Thymus (tissue), 14 donors: Measurements from ENCODE around the gene CGN. TPM values are rescaled to one million over a fixed set of nuclear protein-coding genes. Genes with fewer than 3 reads are reported as not detected.

Experiments
- DNase-seq, 9 donors: peaks; one replicate each; pipeline ENCODE4 v3.0.0-alpha.2; 2013; ENCODE audit warnings: low spot score in 9 of 9, low read depth in 6 of 9, missing footprints in 1 of 9
- H3K27ac ChIP-seq, 2 donors: one replicate each; pipeline ENCODE4 v1.5.1; 2013; ENCODE audit warnings: control low read depth in 1 of 2, low read depth in 1 of 2, low read length in 1 of 2, mild to moderate bottlenecking in 1 of 2, moderate library complexity in 1 of 2
- H3K27me3 ChIP-seq, 2 donors: one replicate each; pipeline ENCODE4 v1.5.1; 2013; ENCODE audit warnings: low read length in 1 of 2; ENCODE audit not compliant: control insufficient read depth in 2 of 2, insufficient read depth in 1 of 2
- H3K36me3 ChIP-seq, 2 donors: one replicate each; pipeline ENCODE4 v1.5.1; 2013; ENCODE audit warnings: low read length in 1 of 2, mild to moderate bottlenecking in 1 of 2, moderate library complexity in 1 of 2; ENCODE audit not compliant: control insufficient read depth in 2 of 2, insufficient read depth in 2 of 2
- H3K4me1 ChIP-seq, 2 donors: one replicate each; pipeline ENCODE4 v1.5.1; 2013; ENCODE audit warnings: low read length in 2 of 2; ENCODE audit not compliant: control insufficient read depth in 2 of 2, insufficient read depth in 2 of 2
- H3K4me3 ChIP-seq, 2 donors: one replicate each; pipeline ENCODE4 v1.5.1; 2013; ENCODE audit warnings: low read length in 2 of 2, control low read depth in 1 of 2, mild to moderate bottlenecking in 1 of 2
- H3K9me3 ChIP-seq, 2 donors: one replicate each; pipeline ENCODE4 v1.5.1; 2013; ENCODE audit warnings: low read length in 1 of 2, mild to moderate bottlenecking in 1 of 2; ENCODE audit not compliant: control insufficient read depth in 2 of 2, insufficient read depth in 1 of 2
- WGBS: extraction: QIAGEN DNeasy Blood & Tissue Kit; methylation state at CpG from one replicate; pipeline ENCODE4 v1.1.7; 2013; 5-methylcytosine and 5-hydroxymethylcytosine counted together
- long read RNA-seq, 10 donors: transcript quantifications; one replicate each; lab custom pipeline, GENCODE V29; 2026
- polyA plus RNA-seq: library from polyadenylated mRNA; stranded (reverse); fragments of 200-250 nt; gene quantifications from one replicate; pipeline ENCODE4 v1.2.3, GENCODE V29; 2013
- total RNA-seq: library from RNA; stranded (reverse); fragments of 120-200 nt; gene quantifications from one replicate; pipeline ENCODE4 v1.2.4, GENCODE V29; 2013
- donor health status: healthy.

The CGN gene, protein sequence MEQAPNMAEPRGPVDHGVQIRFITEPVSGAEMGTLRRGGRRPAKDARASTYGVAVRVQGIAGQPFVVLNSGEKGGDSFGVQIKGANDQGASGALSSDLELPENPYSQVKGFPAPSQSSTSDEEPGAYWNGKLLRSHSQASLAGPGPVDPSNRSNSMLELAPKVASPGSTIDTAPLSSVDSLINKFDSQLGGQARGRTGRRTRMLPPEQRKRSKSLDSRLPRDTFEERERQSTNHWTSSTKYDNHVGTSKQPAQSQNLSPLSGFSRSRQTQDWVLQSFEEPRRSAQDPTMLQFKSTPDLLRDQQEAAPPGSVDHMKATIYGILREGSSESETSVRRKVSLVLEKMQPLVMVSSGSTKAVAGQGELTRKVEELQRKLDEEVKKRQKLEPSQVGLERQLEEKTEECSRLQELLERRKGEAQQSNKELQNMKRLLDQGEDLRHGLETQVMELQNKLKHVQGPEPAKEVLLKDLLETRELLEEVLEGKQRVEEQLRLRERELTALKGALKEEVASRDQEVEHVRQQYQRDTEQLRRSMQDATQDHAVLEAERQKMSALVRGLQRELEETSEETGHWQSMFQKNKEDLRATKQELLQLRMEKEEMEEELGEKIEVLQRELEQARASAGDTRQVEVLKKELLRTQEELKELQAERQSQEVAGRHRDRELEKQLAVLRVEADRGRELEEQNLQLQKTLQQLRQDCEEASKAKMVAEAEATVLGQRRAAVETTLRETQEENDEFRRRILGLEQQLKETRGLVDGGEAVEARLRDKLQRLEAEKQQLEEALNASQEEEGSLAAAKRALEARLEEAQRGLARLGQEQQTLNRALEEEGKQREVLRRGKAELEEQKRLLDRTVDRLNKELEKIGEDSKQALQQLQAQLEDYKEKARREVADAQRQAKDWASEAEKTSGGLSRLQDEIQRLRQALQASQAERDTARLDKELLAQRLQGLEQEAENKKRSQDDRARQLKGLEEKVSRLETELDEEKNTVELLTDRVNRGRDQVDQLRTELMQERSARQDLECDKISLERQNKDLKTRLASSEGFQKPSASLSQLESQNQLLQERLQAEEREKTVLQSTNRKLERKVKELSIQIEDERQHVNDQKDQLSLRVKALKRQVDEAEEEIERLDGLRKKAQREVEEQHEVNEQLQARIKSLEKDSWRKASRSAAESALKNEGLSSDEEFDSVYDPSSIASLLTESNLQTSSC
- total RNA-seq, result 0.90 TPM
- polyA plus RNA-seq, result 2.8 TPM
- long read RNA-seq, donor 1, result 0 reads
- long read RNA-seq, donor 2, full-length matches to known transcripts, result 1 of 1 reads
- long read RNA-seq, donor 2, partial matches to known transcripts, result 0 of 1 reads
- long read RNA-seq, donor 2, other reads (novel, unspliced or antisense), result 0 of 1 reads
- long read RNA-seq, donor 3, result 0 reads
- long read RNA-seq, donor 4, result 0 reads
- long read RNA-seq, donor 5, result 0 reads
- long read RNA-seq, donor 6, full-length matches to known transcripts, result 1 of 1 reads
- long read RNA-seq, donor 6, partial matches to known transcripts, result 0 of 1 reads
- long read RNA-seq, donor 6, other reads (novel, unspliced or antisense), result 0 of 1 reads
- long read RNA-seq, donor 7, result 0 reads
- long read RNA-seq, donor 8, result 0 reads
- long read RNA-seq, donor 9, result 0 reads
- long read RNA-seq, donor 10, result 0 reads

DNA sequence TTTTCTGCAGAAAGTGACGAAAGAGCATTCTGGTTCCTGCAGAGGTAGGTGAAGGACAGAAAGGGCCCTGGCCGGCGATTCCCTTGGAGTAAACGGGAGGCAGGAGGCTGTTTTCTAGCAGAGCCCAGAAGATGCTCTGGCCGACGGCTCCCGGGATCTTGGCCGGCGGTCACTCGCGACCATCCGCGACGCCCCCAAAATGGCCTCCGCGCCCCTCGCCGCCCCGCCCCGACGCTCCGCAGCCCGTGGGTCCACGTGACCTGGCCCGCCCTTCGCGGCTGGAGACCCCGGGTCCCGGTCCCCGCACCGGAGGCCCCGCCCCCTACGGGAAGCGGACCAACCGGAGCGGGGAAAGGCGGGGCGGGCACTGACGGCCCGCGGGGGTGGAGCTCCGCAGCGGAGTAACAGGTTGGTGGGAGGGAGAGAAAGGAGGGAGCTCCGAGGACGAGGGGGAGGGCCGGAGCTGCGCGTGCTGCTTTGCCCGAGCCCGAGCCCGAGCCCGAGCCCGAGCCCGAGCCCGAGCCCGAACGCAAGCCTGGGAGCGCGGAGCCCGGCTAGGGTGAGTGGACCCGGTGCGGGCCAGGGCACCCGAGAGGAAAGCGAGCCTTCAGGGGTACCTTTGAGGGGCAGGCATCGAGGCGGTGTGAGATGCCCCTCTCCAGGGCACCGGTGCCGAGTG is at the start of gene CGN:
TSS of gene CGN (plus strand) at position 431 of the 679 bp plus-strand sequence. CDS start 7,133 bp downstream, outside the sequence.
- Histone ChIP-seq H3K9me3 (no peaks in the 10 kb centered on the region), H3K4me1 (peaks cover 13 to 35% of the 10 kb centered on the region in 2 donors), H3K4me3 (peak within 1 kb of the TSS; percentile 70 to 81), H3K36me3 (no peaks in the 10 kb centered on the region), H3K27ac (peak within 1 kb of the TSS in 1 of 2 donors; percentile 36), H3K27me3 (peaks cover 0 to 28% of the 10 kb centered on the region in 2 donors)
- peak in 8 of 9 donors; percentile 75 to 94 (median 87) for DNase-seq
- under 1% methylated on average over 68 of the region's 68 CpGs for WGBS

DNA sequence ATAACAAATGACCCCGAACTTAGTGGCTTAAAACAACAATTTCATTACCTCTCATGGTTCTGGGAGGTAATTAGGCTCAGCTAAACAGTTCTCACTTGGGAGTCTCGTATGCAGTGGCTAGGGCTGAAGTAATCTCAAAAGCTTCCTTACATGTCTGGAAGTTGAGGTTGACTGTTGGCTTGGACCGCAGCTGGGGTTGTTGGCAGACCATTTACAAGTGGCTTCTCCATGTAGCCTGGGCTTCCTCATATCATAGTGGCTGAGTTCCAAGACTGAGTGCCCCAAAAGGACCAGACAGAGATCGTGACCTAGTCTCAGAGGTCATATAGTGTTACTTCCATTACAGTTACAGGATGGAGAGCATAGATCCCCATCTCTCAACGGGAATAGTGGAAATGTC is 49.5 kb upstream of the CGN start:
- no peaks in the 10 kb centered on the region for H3K9me3 ChIP-seq
- no peak for DNase-seq
- peaks cover 0 to 12% of the 10 kb centered on the region in 2 donors for H3K27me3 ChIP-seq
- H3K36me3 ChIP-seq, result no peaks in the 10 kb centered on the region
- peaks cover 9 to 11% of the 10 kb centered on the region in 2 donors for H3K4me1 ChIP-seq
- 94% methylated on average over 5 of the region's 5 CpGs for WGBS
- H3K4me3 ChIP-seq, result no peak overlapping the region
- H3K27ac ChIP-seq, result no peak overlapping the region

DNA sequence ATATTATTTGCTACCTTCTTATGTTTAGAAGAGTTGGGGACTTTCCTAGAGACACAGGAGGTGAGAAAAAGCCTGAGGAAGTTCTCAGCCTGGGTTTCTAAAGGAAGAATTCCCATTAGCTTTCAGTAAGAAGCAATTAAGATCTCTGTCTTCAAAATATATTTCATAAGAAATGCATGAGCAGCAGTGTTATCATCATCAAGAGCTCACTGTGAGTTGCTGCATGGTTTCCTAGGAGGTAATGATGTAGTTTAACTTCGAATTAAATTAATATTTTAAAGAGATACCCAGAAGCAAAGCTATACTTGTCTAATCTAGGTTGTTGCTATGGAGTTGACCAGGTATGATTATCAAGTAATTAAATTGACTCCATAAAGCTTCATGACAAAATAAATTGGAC is 46.2 kb upstream of the CGN start:
- Histone ChIP-seq H3K27me3 (peaks cover 0 to 12% of the 10 kb centered on the region in 2 donors), H3K4me3 (no peak overlapping the region), H3K4me1 (no peaks in the 10 kb centered on the region), H3K36me3 (no peaks in the 10 kb centered on the region), H3K27ac (no peak overlapping the region), H3K9me3 (no peaks in the 10 kb centered on the region)
- 67% methylated on average over 1 of the region's 1 CpG for WGBS
- no peak for DNase-seq

DNA sequence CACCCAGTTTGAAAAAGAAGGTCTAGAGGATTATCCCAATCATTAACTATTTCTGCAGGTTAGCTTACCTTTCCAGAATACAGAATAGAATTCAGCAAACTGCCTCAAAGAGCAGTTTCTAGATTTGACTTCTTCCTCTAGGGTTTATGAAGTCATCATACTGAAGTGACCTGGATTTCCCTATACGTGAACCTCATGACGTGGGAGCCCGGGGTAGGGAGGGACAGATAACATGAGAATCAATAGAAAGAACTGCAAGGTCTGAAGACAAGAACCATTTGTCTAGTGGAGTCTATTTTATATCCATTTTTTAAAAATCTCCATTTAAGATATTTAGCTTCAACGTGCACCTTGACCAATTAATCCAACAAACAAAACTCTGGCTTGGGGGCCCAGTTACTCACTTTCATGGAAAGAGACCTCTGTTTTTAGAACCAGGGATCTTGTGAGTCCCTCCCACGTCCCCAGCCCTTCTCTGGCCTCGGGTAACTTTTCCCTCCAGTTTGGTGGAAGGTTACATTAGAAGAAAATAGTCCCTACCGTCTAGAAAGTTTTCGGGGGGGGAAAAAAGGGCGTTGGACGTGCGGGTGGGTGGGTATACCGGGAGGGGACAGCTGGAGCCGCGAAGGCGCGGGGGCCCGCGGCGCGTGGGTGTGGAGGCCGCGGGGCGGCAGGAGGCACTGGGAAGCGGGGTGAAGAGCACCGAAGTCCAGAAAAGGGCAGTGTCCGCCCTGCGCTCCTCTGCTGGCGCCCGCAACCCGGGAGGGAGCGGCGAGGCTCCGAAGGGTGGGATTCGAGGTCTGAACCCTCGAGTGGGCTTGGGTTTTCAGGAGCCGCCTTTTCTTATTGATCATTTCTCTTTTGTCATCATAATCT is 38.1 kb upstream of the CGN start:
- Histone ChIP-seq H3K27me3 (peaks cover 0 to 3% of the 10 kb centered on the region in 2 donors), H3K27ac (peak overlapping the region in 1 of 2 donors; percentile 31), H3K4me3 (peak overlapping the region; percentile 42 to 66), H3K4me1 (peaks cover 6 to 10% of the 10 kb centered on the region in 2 donors), H3K36me3 (no peaks in the 10 kb centered on the region), H3K9me3 (no peaks in the 10 kb centered on the region)
- 13% methylated on average over 36 of the region's 36 CpGs for WGBS
- peak in 2 of 9 donors; percentile 22 to 52 for DNase-seq

DNA sequence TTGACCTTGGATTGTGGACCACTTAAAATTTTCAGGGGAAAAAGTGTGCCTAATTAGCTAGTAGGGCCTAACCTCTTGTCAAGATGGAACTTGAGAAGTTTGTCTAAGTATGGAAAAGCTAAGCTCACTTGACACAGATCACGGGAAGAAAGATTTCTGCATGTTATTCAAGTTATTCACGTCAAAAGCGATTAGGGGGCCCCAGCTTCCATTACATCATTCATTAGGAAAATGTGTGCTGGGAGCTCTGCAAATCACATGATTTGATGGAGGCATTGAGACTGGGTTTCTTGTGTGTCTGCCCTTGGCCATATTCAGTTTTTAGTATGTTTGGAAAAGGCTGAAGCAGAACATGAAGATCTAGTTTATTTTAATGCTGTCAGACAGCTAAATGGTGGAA is 36.4 kb upstream of the CGN start:
- Histone ChIP-seq H3K4me1 (peaks cover 6 to 10% of the 10 kb centered on the region in 2 donors), H3K9me3 (no peaks in the 10 kb centered on the region), H3K4me3 (no peak overlapping the region), H3K27me3 (peaks cover 0 to 3% of the 10 kb centered on the region in 2 donors), H3K27ac (no peak overlapping the region), H3K36me3 (no peaks in the 10 kb centered on the region)
- WGBS, result 93% methylated on average over 3 of the region's 3 CpGs
- DNase-seq, result no peak

DNA sequence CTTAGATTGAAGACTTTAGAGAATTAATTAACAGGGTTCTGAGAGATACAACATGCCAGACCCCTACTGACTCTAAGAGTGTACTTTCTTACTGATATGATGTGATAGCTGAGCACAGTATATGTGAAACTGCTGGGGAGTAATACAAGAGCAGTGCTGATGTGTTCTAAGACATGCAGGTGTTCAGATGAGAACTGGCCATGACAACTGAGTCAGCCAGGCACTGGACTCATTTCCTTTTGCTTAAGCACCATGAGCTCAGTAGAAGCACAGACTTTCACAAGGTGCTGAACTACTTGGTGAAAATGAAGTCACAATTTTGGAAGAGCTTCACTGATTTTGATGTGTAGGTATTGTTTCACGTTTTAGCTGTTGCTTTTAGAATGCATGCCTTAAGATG is 36.0 kb upstream of the CGN start:
- Histone ChIP-seq H3K27ac (no peak overlapping the region), H3K4me3 (no peak overlapping the region), H3K9me3 (no peaks in the 10 kb centered on the region), H3K36me3 (no peaks in the 10 kb centered on the region), H3K27me3 (peaks cover 0 to 3% of the 10 kb centered on the region in 2 donors), H3K4me1 (peaks cover 6 to 10% of the 10 kb centered on the region in 2 donors)
- DNase-seq, result peak in 1 of 9 donors; percentile 22
- WGBS, result 96% methylated on average over 1 of the region's 1 CpG

DNA sequence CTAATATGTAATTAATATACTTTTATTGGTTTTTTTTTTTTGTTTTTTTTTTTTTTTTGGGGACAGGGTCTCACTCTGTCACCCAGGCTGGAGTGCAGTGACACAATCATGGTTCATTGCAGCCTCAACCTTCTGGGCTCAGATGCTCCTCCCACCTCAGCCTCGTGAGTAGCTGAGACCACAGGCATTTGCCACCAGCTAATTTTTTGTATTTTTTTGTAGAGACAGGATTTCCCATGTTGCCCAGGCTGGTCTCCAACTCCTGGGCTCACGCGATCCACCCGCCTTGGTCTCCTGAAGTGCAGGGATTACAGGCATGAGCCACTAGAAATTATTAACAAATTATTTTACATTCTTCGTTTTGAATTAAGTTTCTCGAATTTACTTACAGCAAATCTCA is 35.1 kb upstream of the CGN start:
- Histone ChIP-seq H3K4me1 (peaks cover 6 to 10% of the 10 kb centered on the region in 2 donors), H3K4me3 (no peak overlapping the region), H3K27me3 (peaks cover 0 to 3% of the 10 kb centered on the region in 2 donors), H3K27ac (no peak overlapping the region), H3K9me3 (no peaks in the 10 kb centered on the region), H3K36me3 (no peaks in the 10 kb centered on the region)
- DNase-seq, result no peak
- WGBS, result 86% methylated on average over 6 of the region's 6 CpGs
